Measurements from ENCODE around the gene CHD9NB. TPM values are rescaled to one million over a fixed set of nuclear protein-coding genes. Genes with fewer than 3 reads are reported as not detected.

Gene CHD9NB
- total RNA-seq (not detected), polyA plus RNA-seq (not detected)

DNA sequence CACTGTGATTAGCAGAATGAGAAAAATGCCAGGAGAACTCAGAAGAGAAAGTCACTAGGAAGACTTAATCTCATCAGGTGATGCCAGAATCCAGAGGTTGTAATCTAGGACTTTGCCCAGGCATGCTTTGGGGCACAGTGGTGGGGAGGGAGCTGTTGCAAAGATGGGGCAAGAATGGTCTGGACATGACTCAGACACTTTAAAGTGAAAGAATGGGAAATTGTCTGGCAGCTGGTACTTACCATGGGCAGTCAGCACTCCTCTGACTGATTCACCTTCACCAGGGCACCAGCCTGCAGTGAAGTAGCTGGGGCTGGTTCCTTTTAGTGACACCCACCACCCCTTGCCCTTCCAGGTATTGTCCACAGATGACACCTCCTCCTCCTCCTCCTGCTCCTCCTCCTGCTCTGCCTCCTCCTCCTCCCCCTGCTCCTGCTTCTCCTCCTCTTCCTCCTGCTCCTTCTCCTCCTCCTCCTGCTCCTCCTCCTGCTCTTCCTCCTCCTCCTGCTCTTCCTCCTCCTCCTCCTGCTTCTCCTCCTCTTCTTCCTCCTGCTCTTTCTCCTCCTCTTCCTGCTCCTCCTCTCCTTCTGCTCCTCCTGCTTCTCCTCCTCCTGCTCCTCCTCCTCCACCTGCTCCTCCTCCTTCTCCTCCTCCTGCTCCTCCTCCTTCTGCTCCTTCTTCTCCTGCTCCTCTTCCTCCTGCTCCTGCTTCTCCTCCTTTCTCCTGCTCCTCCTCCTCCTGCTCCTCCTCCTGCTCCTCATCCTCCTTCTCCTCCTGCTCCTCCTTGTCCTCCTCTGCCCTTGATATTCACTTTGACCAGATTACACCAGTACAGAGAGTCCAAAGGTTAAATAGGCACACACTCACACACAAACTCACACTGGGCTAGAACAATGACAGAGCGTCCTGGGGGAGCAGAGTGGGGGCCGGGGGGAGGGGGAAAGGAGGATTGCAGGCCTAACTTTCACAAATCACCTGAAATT lies at the start of gene CHD9NB:
CHD9NB (minus strand) TSS at position 379 of the 983 bp plus-strand sequence. CDS start 8,739 bp downstream, outside the sequence.
- Histone ChIP-seq H3K27me3 (ENCODE audit: control insufficient read depth, insufficient read depth, low read length) (no peaks in the 10 kb centered on the region), H3K27ac (ENCODE audit: insufficient read depth, low read length, poor library complexity, severe bottlenecking) (no peak within 1 kb of the TSS), H3K9me3 (ENCODE audit: control insufficient read depth in 2 of 2, low read length in 2 of 2) (no peaks in the 10 kb centered on the region), H3K36me3 (ENCODE audit: control insufficient read depth, insufficient read depth, low read length) (no peaks in the 10 kb centered on the region), H3K4me1 (ENCODE audit: control insufficient read depth, insufficient read depth, low read length, poor library complexity, severe bottlenecking) (peaks cover 19% of the 10 kb centered on the region), H3K4me3 (ENCODE audit: low read depth, low read length) (no peak within 1 kb of the TSS)
- peaks cover 0 to 1% (median 0%) of the 10 kb centered on the region in 7 donors for H3K9me3 Mint-ChIP-seq
- H3K36me3 Mint-ChIP-seq = no peaks in the 10 kb centered on the region
- no peak for DNase-seq
- no peak for ATAC-seq (ENCODE audit: low read depth in 2 of 2)
- H3K27me3 Mint-ChIP-seq = peaks cover 5% of the 10 kb centered on the region
- H3K27ac Mint-ChIP-seq = peak within 1 kb of the TSS in 1 of 3 donors; percentile 53
- peak within 1 kb of the TSS in 3 of 4 donors; percentile 41 to 88 (median 52) for H3K4me3 Mint-ChIP-seq
- H3K4me1 Mint-ChIP-seq = peaks cover 5 to 15% (median 10%) of the 10 kb centered on the region in 4 donors

GRCh38 chr16:53100889-53101288 lies 48.2 kb upstream of the CHD9NB start:
- ATAC-seq (ENCODE audit: low read depth in 2 of 2) (no peak), DNase-seq (no peak)
- peak overlapping the region; percentile 47 to 71 (median 67) for H3K27ac Mint-ChIP-seq
- Histone ChIP-seq H3K9me3 (ENCODE audit: control insufficient read depth in 2 of 2, low read length in 2 of 2) (no peaks in the 10 kb centered on the region), H3K4me1 (ENCODE audit: control insufficient read depth, insufficient read depth, low read length, poor library complexity, severe bottlenecking) (peaks cover 18% of the 10 kb centered on the region), H3K27ac (ENCODE audit: insufficient read depth, low read length, poor library complexity, severe bottlenecking) (no peak overlapping the region), H3K27me3 (ENCODE audit: control insufficient read depth, insufficient read depth, low read length) (no peaks in the 10 kb centered on the region), H3K4me3 (ENCODE audit: low read depth, low read length) (no peak overlapping the region), H3K36me3 (ENCODE audit: control insufficient read depth, insufficient read depth, low read length) (no peaks in the 10 kb centered on the region)
- H3K36me3 Mint-ChIP-seq = peaks cover 2% of the 10 kb centered on the region
- peak overlapping the region; percentile 63 to 82 (median 76) for H3K4me3 Mint-ChIP-seq
- peaks cover 6 to 23% (median 13%) of the 10 kb centered on the region in 4 donors for H3K4me1 Mint-ChIP-seq
- H3K9me3 Mint-ChIP-seq = no peaks in the 10 kb centered on the region
- no peaks in the 10 kb centered on the region for H3K27me3 Mint-ChIP-seq

- H3K4me1 Mint-ChIP-seq = peaks cover 6 to 23% (median 13%) of the 10 kb centered on the region in 4 donors
- H3K27ac ChIP-seq (ENCODE audit: insufficient read depth, low read length, poor library complexity, severe bottlenecking) = peak overlapping the region; percentile 68
- no peaks in the 10 kb centered on the region for H3K9me3 Mint-ChIP-seq
- no peak for ATAC-seq (ENCODE audit: low read depth in 2 of 2)
- peak overlapping the region; percentile 47 to 71 (median 67) for H3K27ac Mint-ChIP-seq
- H3K36me3 Mint-ChIP-seq = peaks cover 2% of the 10 kb centered on the region
- peaks cover 18% of the 10 kb centered on the region for H3K4me1 ChIP-seq (ENCODE audit: control insufficient read depth, insufficient read depth, low read length, poor library complexity, severe bottlenecking)
- H3K9me3 ChIP-seq (ENCODE audit: control insufficient read depth in 2 of 2, low read length in 2 of 2) = no peaks in the 10 kb centered on the region
- DNase-seq = no peak
- H3K27me3 ChIP-seq (ENCODE audit: control insufficient read depth, insufficient read depth, low read length) = no peaks in the 10 kb centered on the region
- H3K4me3 Mint-ChIP-seq = peak overlapping the region; percentile 63 to 82 (median 76)
- no peak overlapping the region for H3K4me3 ChIP-seq (ENCODE audit: low read depth, low read length)
- H3K27me3 Mint-ChIP-seq = no peaks in the 10 kb centered on the region
- no peaks in the 10 kb centered on the region for H3K36me3 ChIP-seq (ENCODE audit: control insufficient read depth, insufficient read depth, low read length)
These were observed 47.5 kb upstream of the CHD9NB start for GRCh38 chr16:53100131-53100748.

DNA sequence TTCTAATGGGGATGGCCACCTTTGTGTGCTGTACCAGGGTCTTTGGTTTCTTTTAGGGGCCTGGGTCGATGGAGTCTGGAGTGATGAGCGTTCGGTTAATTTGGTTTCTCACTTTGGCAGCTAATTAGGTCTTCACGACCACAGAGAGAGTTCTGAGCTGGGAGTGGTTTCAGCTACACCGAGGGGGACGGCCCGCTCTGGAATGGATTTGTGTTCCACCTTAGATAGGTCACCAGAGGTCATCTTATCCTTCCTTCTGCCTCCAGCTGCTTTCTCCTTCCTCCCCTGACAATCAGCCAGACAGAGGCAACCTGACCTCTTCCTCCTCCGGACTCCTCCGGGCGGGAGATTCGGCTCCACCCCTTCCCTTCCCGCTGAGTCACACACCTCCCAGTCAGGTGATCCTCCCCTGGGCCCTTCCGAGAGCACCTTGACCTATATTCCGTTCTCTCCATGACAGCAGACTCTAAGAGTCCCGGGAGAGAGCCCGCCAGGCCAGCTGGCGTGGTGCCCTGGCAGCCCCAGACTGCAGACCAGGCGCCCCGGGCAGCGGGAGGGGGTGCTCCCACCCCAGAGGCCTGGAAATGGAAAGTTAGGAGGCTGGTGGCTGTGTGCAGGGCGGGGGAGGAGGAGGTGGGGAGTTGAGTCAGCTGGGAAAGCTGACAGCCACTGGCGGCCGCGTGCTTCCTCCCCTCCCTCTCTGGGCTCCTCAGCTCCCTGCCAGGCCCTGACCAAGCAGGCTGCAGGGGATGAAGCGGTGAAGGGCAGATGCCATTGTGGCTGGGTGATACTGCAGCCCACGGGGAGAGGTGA lies 46.8 kb upstream of the CHD9NB start:
- Mint-ChIP-seq H3K27me3 (no peaks in the 10 kb centered on the region), H3K4me3 (peak overlapping the region; percentile 80 to 94 (median 92)), H3K27ac (peak overlapping the region; percentile 86 to 98 (median 98)), H3K36me3 (peaks cover 2% of the 10 kb centered on the region), H3K9me3 (no peaks in the 10 kb centered on the region), H3K4me1 (peaks cover 6 to 23% (median 13%) of the 10 kb centered on the region in 4 donors)
- peak; percentile 59 to 62 for ATAC-seq (ENCODE audit: low read depth in 2 of 2)
- Histone ChIP-seq H3K4me3 (ENCODE audit: low read depth, low read length) (peak overlapping the region; percentile 86), H3K9me3 (ENCODE audit: control insufficient read depth in 2 of 2, low read length in 2 of 2) (no peaks in the 10 kb centered on the region), H3K27me3 (ENCODE audit: control insufficient read depth, insufficient read depth, low read length) (no peaks in the 10 kb centered on the region), H3K27ac (ENCODE audit: insufficient read depth, low read length, poor library complexity, severe bottlenecking) (peak overlapping the region; percentile 68), H3K4me1 (ENCODE audit: control insufficient read depth, insufficient read depth, low read length, poor library complexity, severe bottlenecking) (peaks cover 18% of the 10 kb centered on the region), H3K36me3 (ENCODE audit: control insufficient read depth, insufficient read depth, low read length) (no peaks in the 10 kb centered on the region)
- DNase-seq = peak; percentile 33 to 61 (median 34)

- H3K27me3 Mint-ChIP-seq = no peaks in the 10 kb centered on the region
- ATAC-seq (ENCODE audit: low read depth in 2 of 2) = peak; percentile 63 to 67
These were observed 46.0 kb upstream of the CHD9NB start for GRCh38 chr16:53098526-53099317.

DNA sequence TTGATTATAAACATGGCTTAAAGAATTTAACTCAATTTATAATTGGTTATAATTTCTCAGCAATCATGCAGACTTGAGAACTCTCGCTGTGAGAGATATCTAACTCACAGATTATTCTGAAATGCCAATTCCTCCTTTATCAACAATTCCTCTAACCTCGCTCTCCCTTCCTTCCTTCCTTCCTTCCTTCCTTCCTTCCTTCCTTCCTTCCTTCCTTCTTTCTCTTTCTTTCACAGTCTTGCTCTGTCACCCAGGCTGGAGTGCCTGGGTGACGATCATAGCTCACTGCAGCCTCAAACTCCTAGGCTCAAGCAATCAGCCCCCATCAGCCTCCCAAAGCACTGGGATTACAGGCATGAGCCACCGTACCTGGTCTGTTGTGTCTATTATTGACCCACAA lies 44.5 kb upstream of the CHD9NB start:
- Histone ChIP-seq H3K9me3 (ENCODE audit: control insufficient read depth in 2 of 2, low read length in 2 of 2) (no peaks in the 10 kb centered on the region), H3K36me3 (ENCODE audit: control insufficient read depth, insufficient read depth, low read length) (no peaks in the 10 kb centered on the region), H3K27ac (ENCODE audit: insufficient read depth, low read length, poor library complexity, severe bottlenecking) (no peak overlapping the region), H3K27me3 (ENCODE audit: control insufficient read depth, insufficient read depth, low read length) (no peaks in the 10 kb centered on the region), H3K4me3 (ENCODE audit: low read depth, low read length) (no peak overlapping the region), H3K4me1 (ENCODE audit: control insufficient read depth, insufficient read depth, low read length, poor library complexity, severe bottlenecking) (peaks cover 18% of the 10 kb centered on the region)
- Mint-ChIP-seq H3K9me3 (no peaks in the 10 kb centered on the region), H3K27ac (peak overlapping the region in 1 of 3 donors; percentile 52), H3K4me1 (peaks cover 6 to 25% (median 13%) of the 10 kb centered on the region in 4 donors), H3K4me3 (no peak overlapping the region), H3K36me3 (no peaks in the 10 kb centered on the region), H3K27me3 (no peaks in the 10 kb centered on the region)
- DNase-seq (no peak), ATAC-seq (ENCODE audit: low read depth in 2 of 2) (no peak)

More at GRCh38 chr16:53098526-53099317, 46.0 kb upstream of the CHD9NB start:
- H3K4me3 Mint-ChIP-seq = peak overlapping the region; percentile 77 to 94 (median 92)
- peak overlapping the region; percentile 68 for H3K27ac ChIP-seq (ENCODE audit: insufficient read depth, low read length, poor library complexity, severe bottlenecking)
- H3K4me3 ChIP-seq (ENCODE audit: low read depth, low read length) = peak overlapping the region; percentile 86
- no peaks in the 10 kb centered on the region for H3K9me3 ChIP-seq (ENCODE audit: control insufficient read depth in 2 of 2, low read length in 2 of 2)
- H3K27me3 ChIP-seq (ENCODE audit: control insufficient read depth, insufficient read depth, low read length) = no peaks in the 10 kb centered on the region
- H3K27ac Mint-ChIP-seq = peak overlapping the region; percentile 86 to 98 (median 98)
- no peaks in the 10 kb centered on the region for H3K36me3 ChIP-seq (ENCODE audit: control insufficient read depth, insufficient read depth, low read length)
- no peaks in the 10 kb centered on the region for H3K36me3 Mint-ChIP-seq
- peaks cover 6 to 23% (median 13%) of the 10 kb centered on the region in 4 donors for H3K4me1 Mint-ChIP-seq
- no peaks in the 10 kb centered on the region for H3K9me3 Mint-ChIP-seq
- peaks cover 18% of the 10 kb centered on the region for H3K4me1 ChIP-seq (ENCODE audit: control insufficient read depth, insufficient read depth, low read length, poor library complexity, severe bottlenecking)
- DNase-seq = peak; percentile 14 to 58 (median 24)
